A549 (cell line): ENCODE measurements around the gene TNRC18.

Experiments
- CTCF ChIP-seq: fragments of >200 bp; sonication (Bioruptor Twin); formaldehyde crosslinking; IDR thresholded peaks from 3 replicates; pipeline ENCODE4 v1.5.1; 2016
- EHMT2 ChIP-seq: fragments of 200-600 bp; sonication (generic); IDR thresholded peaks from 2 replicates; pipeline ENCODE4 v1.6.1; 2016; ENCODE audit warnings: antibody characterized with exemption, low read depth, mild to moderate bottlenecking, moderate library complexity
- HOXA7 ChIP-seq: fragments of 250-450 bp; sonication (Bioruptor Pico); IDR thresholded peaks from 2 replicates; pipeline ENCODE4 v1.5.0; 2020; ENCODE audit warnings: mild to moderate bottlenecking, moderate library complexity
- MAFK ChIP-seq: fragments of 450-650 bp; IDR thresholded peaks from 2 replicates; pipeline ENCODE4 v1.6.1; 2014; ENCODE audit not compliant: partially characterized antibody
- POLR2A ChIP-seq: IDR thresholded peaks from 2 replicates; pipeline ENCODE4 v1.6.1; 2012; ENCODE audit warnings: mild to moderate bottlenecking, low read length
- SREBF2 ChIP-seq: fragments of 450-650 bp; IDR thresholded peaks from 2 replicates; pipeline ENCODE4 v1.6.1; 2014; ENCODE audit warnings: mild to moderate bottlenecking, moderate library complexity
- ZFP36 ChIP-seq: fragments of 450-650 bp; IDR thresholded peaks from 2 replicates; pipeline ENCODE4 v1.6.1; 2014; ENCODE audit warnings: borderline replicate concordance; ENCODE audit not compliant: partially characterized antibody

- TF ChIP-seq EHMT2, result no peak
- TF ChIP-seq MAFK, result no peak
- TF ChIP-seq CTCF, result no peak
- TF ChIP-seq POLR2A, result no peak
- no peak for TF ChIP-seq SREBF2
- no peak for TF ChIP-seq HOXA7
- TF ChIP-seq ZFP36, result no peak
Observed at GRCh38 chr7:5303591-5304505, 119.8 kb downstream of the TNRC18 start.
